ENCODE data around the gene RPS6KA2. TPM values are rescaled to one million over a fixed set of nuclear protein-coding genes. Genes with fewer than 3 reads are reported as not detected.
"Not testable (repeated sequence)": the region's sequence is repeated elsewhere in the genome, so short reads cannot be mapped to it uniquely, and the experiment has no call there.

The RPS6KA2 gene
- total RNA-seq, 1 experiment from 2014 or later, result 4.2 TPM

DNA sequence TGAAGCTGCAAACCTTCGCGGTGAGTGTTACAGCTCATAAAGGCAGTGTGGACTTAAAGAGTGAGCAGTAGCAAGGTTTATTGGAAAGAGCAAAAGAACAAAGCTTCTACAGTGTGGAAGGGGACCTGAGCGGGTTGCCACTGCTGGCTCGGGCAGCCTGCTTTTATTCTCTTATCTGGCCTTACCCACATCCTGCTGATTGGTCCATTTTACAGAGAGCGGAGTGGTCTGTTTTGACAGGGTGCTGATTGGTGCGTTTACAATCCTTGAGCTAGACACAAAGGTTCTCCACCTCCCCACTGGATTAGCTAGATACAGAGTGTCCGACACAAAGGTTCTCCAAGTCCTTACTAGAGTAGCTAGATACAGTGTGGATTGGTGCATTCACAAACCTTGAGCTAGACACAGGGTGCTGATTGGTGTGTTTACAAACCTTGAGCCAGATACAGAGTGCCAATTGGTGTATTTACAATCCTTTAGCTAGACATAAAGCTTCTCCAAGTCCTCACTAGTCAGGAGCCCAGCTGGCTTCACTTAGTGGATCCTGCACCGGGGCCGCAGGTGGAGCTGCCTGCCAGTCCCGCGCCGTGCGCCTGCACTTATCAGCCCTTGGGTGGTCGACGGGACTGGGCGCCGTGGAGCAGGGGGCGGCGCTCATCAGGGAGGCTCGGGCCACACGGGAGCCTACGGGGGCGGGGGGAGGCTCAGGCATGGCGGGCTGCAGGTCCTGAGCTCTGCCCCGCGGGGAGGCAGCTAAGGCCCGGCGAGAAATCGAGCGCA is 234.1 kb downstream of the RPS6KA2 start:
- H3K36me3 ChIP-seq, result not testable (repeated sequence)

DNA sequence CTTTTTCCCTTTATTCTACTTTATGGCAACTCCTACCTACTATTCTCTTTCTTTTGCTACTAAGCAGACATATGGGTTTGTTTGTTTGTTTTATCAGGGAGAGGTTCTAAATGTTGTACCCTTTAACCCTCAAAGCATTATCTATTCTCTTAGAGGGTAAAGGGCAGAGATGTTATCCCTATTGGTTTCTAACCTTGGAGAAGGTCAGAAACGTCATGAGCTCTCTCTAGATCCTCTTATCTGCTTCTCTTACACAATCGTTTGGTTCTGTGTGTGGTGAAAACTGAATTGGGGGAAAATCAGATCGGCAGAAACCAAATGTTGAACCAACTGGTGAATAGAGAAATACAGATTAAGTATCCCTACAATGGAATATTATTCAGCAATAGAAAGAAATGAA is 237.9 kb downstream of the RPS6KA2 start:
- Histone ChIP-seq H3K36me3 (no peaks in the 10 kb centered on the region), H3K9me3 (replicated peaks) (no peaks in the 10 kb centered on the region), H3K27me3 (no peaks in the 10 kb centered on the region), H3K4me3 (no peak overlapping the region), H3K4me1 (no peaks in the 10 kb centered on the region; the same call in 1 of the 2 replicates), H3K27ac (no peak overlapping the region)
- no peak for DNase-seq

More for the DNA sequence above, 234.1 kb downstream of the RPS6KA2 start:
- not testable (repeated sequence) for H3K9me3 ChIP-seq (replicated peaks); DNase-seq; H3K27me3 ChIP-seq; H3K4me3 ChIP-seq; H3K4me1 ChIP-seq; H3K27ac ChIP-seq

DNA sequence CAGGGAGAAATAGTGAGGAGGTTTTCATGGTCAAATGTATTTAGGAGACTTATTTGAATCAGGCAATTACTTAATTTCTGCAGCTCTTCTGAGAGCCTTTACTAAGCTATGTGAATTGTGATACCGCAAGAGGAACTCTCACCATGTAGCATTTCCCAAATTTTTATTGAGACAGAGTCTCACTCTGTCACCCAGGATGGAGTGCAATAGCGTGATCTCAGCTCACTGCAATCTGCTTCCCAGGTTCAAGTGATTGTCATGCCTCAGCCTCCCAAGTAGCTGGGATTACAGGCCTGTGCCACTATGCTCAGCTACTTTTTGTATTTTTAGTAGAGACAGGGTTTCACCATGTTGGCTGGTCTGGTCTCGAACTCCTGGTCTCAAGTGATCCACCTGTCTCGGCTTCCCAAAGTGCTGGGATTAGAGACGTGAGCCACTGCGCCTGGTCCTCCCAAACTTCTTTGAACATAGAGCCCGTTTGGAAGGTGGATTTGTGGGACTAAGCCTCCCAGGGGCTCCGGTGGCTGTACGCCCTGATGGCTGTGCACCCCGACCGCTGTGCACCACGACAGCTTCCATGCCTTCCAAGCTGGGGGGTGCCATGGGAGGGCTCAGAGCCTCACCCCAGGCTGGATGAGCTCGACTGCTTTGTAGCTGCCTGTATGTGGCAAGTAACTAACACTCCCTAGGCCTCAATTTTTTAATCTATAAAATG is 238.6 kb downstream of the RPS6KA2 start:
- DNase-seq, result no peak
- Histone ChIP-seq H3K36me3 (no peaks in the 10 kb centered on the region), H3K27ac (no peak overlapping the region), H3K9me3 (replicated peaks) (no peaks in the 10 kb centered on the region), H3K4me3 (no peak overlapping the region), H3K4me1 (no peaks in the 10 kb centered on the region), H3K27me3 (no peaks in the 10 kb centered on the region)

DNA sequence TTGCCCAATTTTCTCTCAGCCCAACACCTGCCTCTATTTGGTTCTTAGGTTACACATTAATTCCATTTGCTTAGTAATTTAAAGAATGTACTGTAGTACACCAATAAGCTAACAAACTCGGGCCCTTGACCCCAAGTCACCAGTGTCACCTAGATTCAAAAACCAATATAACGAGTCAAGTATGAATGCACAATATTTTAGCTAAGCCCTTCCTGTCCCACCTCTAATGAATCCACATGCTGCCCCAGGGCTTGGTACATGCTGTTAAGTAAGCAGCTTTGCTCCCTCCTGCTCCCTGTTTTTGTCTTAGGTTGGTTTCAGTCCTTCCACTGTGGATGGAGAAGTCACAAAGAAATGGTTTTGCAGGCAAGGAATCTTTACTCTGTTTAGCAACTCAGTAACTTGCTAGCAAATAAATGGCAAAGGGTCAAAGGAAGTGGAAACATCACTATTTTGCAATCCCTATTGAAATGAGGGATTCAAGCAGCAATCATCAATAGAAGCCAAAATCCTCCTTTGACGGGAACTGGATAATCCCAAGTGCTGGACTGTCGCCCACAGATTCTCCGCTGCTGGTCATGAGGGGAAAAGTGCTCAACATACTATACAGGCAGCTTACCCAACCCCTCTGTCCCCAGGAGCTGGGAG is 239.3 kb downstream of the RPS6KA2 start:
- no peaks in the 10 kb centered on the region for H3K36me3 ChIP-seq

DNA sequence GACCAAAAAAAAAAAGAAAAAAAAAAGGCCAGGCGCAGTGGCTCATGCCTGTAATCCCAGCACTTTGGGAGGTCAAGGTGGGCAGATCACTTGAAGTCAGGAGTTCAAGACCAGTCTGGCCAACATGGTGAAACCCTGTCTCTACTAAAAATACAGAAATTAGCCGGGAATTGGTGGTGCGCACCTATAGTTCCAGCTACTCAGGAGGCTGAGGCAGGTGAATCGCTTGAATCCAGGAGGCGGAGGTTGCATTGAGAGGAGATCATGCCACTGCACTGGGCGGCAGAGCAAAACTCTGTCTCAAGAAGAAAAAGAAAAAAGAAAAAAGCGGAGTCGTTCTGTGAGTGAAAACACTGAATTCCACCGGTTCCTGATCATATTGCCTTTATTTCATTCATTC is 240.0 kb downstream of the RPS6KA2 start:
- not testable (repeated sequence) for H3K4me3 ChIP-seq; H3K4me1 ChIP-seq; H3K9me3 ChIP-seq (replicated peaks); DNase-seq; H3K27me3 ChIP-seq; H3K36me3 ChIP-seq; H3K27ac ChIP-seq

More for the DNA sequence above, 239.3 kb downstream of the RPS6KA2 start:
- no peak overlapping the region for H3K4me3 ChIP-seq
- H3K27me3 ChIP-seq, result no peaks in the 10 kb centered on the region
- no peaks in the 10 kb centered on the region for H3K9me3 ChIP-seq (replicated peaks)
- H3K4me1 ChIP-seq, result no peaks in the 10 kb centered on the region
- DNase-seq, result no peak
- H3K27ac ChIP-seq, result no peak overlapping the region

DNA sequence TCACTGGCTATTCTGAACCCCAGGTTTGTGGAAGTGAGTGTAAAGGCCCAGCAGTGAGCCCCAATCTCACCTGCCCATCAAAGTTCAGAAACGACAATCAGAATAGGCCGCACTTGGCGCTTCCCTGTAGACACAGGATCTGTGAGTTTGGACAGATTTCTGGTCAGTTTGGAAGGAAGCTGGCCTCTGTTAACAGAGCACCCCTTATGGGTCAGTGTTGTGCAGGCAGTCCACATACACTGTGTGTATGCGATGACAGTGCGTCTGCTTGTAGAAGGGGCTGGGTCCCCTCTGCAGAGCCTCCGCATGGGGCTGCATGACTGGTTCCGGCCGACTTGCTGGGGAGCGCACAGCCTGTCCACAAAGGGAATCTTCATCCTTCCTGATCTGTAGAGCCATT is 240.9 kb downstream of the RPS6KA2 start:
- H3K27ac ChIP-seq, result no peak overlapping the region
- DNase-seq, result no peak

DNA sequence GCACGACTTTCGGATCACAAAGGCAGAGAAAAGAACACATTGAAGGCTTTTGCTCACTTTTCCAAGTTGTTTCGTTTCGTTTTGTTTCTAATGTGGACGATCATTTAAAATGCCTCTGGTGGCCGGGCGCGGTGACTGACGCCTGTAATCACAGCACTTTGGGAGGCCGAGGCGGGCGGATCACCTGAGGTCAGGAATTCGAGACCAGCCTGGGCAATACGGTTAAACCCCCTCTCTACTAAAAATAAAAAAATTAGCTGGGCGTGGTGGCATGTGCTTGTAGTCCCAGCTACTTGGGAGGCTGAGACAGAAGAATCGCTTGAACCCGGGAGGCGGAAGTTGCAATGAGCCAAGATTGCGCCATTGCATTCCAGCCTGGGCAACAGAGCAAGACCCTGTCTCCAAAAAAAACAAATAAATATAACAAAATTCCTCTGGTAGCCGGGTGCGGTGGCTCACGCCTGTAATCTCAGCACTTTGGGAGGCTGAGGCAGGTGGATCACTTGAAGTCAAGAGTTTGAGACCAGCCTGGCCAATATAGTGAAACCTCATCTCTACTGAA is 243.2 kb downstream of the RPS6KA2 start:
- H3K9me3 ChIP-seq (replicated peaks); H3K4me1 ChIP-seq; H3K36me3 ChIP-seq; DNase-seq; H3K27me3 ChIP-seq: not testable (repeated sequence)
- Histone ChIP-seq H3K4me3 (peak overlapping the region; percentile 79), H3K27ac (peak overlapping the region; percentile 82)

More for the DNA sequence above, 240.9 kb downstream of the RPS6KA2 start:
- no peaks in the 10 kb centered on the region for H3K36me3 ChIP-seq
- H3K27me3 ChIP-seq, result no peaks in the 10 kb centered on the region
- no peaks in the 10 kb centered on the region for H3K9me3 ChIP-seq (replicated peaks)
- no peaks in the 10 kb centered on the region for H3K4me1 ChIP-seq
- H3K4me3 ChIP-seq, result no peak overlapping the region

DNA sequence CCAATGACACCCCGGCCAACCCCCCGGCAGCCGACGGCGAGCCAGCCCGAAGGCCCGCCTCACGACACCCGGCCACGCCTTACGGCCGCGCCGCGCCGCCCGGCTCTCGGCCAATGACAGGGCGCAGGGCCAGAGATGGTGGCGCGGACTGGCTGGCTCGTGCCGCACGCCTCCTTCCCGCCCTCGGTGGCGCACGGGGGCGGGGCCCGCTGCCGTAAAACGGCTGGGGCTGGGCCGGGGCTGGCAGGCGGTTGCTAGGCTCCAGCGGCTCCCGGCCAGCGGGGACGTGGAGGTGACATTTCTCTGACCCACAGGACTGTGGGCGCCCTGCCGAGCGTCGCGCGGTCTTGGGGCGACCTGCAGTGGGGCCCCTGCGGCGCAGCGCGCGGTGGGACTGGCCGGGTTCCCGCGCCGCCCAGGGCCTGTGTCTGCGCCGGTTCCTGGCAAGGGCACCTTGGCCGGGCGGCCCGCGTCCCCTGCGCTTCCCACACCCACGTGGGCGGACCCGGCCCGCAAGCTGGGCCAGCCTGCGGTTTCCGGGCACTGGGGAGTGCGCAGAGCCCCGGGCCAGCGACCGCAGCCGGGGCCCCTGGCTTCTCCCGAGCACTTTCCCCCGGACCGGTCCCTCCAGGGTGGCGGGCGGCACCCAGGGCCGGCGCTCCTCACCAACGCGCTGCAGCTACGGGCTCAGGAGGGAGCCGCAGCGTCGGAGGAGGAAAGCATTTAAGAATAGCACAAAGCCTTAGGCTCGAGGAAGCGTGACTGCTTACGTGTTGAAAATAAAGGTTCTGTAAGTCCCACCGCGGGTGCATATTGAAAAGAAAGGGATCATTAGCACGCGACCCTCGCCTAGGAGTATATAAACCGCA is 243.9 kb downstream of the RPS6KA2 start, which contains the start of gene MPC1:
Gene MPC1, minus strand, starts transcription at position 8 of the 869 bp plus-strand sequence. CDS start 64 bp downstream, outside the sequence.
- H3K27me3 ChIP-seq, result no peaks in the 10 kb centered on the region

DNA sequence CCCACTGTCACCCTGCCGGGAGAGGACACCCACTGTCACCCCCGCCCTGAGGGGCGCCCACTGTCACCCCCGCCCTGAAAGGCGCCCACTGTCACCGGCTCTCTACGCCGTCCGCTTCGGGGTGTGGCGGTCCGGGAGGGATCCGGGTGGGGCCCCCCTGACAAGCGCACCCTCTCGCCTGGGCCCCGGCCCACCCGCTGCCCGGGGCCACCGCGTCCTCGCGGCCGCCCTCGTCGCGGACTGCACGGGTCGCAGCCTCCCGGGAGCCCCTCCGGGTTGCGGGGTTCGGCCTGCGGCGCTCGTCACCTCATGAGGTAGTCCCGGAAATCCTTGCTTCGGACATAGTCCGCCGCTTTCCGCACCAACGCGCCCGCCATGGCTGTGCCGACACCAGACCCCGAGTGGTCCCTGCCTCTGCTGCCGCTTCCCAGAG is 244.5 kb downstream of the RPS6KA2 start:
- DNase-seq, result no peak
- no peak overlapping the region for H3K27ac ChIP-seq

More for the DNA sequence above, 243.9 kb downstream of the RPS6KA2 start, which contains the start of gene MPC1:
- Histone ChIP-seq H3K9me3 (replicated peaks) (no peaks in the 10 kb centered on the region), H3K4me3 (peak within 1 kb of the TSS; percentile 79), H3K36me3 (no peaks in the 10 kb centered on the region), H3K4me1 (no peaks in the 10 kb centered on the region), H3K27ac (peak within 1 kb of the TSS; percentile 82)
- peak; percentile 95 to 97 for DNase-seq

DNA sequence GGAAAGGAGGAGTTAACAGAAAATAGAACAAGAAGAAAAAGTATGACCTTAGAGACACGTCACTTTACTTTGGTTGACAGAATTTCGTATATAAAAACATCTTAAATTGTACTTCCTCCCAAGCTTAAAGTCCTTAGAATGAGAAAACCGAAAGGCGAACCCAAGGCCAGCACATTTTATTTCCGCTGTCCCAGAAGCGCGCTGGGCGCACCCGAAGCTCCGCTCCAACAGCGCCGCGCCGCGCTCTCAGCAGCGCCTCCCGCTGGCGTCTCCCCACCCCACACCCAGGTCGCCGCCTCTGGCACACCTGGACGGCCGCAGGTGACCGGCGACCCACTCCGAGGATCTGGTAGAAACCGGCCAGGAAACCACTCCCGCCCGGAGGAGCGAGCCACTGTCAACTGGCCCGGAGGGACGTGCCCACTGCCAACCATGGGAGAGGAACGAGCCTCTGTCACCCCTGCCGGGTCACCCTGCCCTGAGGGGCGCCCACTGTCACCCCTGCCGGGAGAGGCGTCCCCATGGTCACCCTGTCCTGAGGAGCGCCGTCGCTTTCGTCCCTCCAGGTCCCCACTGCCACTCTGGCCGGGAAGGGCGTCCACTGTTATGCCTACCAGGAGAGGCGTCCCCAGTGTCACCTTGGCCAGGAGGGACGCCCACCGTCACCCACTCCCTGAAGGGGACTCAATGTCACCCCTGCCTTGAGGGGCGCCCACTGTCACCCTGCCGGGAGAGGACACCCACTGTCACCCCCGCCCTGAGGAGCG is 245.1 kb downstream of the RPS6KA2 start:
- H3K9me3 ChIP-seq (replicated peaks), result no peaks in the 10 kb centered on the region
- H3K27me3 ChIP-seq, result no peaks in the 10 kb centered on the region
- H3K27ac ChIP-seq, result peak overlapping the region; percentile 24; the same call in 1 of the 2 replicates
- H3K36me3 ChIP-seq, result no peaks in the 10 kb centered on the region
- peak; percentile 60 to 73 for DNase-seq
- peak overlapping the region; percentile 79 for H3K4me3 ChIP-seq
- H3K4me1 ChIP-seq, result no peaks in the 10 kb centered on the region

More for the DNA sequence above, 244.5 kb downstream of the RPS6KA2 start:
- H3K36me3 ChIP-seq, result no peaks in the 10 kb centered on the region
- no peaks in the 10 kb centered on the region for H3K27me3 ChIP-seq
- no peaks in the 10 kb centered on the region for H3K9me3 ChIP-seq (replicated peaks)
- no peaks in the 10 kb centered on the region for H3K4me1 ChIP-seq
- peak overlapping the region; percentile 79 for H3K4me3 ChIP-seq

DNA sequence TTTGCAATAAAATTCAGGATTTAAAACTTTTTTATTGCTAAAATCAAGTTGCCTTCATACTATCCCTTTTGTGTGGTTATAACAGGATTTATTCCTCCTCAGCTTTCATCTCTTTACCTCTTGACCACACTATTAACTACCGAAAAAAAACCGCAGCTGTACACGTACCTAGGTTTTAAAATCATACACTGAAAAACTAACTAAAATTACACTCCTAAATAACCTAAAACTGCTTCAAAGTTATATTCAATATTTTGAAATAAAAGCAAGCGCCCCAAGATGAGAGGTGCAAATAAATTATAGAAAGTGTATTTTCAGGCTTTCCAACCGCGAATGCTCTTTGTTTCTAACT is 245.7 kb downstream of the RPS6KA2 start:
- peak overlapping the region; percentile 24; the same call in 1 of the 2 replicates for H3K27ac ChIP-seq
- no peak for DNase-seq
- H3K4me3 ChIP-seq, result peak overlapping the region; percentile 79
- H3K27me3 ChIP-seq, result no peaks in the 10 kb centered on the region
- H3K4me1 ChIP-seq, result no peaks in the 10 kb centered on the region
- H3K9me3 ChIP-seq (replicated peaks), result no peaks in the 10 kb centered on the region
- H3K36me3 ChIP-seq, result no peaks in the 10 kb centered on the region

DNA sequence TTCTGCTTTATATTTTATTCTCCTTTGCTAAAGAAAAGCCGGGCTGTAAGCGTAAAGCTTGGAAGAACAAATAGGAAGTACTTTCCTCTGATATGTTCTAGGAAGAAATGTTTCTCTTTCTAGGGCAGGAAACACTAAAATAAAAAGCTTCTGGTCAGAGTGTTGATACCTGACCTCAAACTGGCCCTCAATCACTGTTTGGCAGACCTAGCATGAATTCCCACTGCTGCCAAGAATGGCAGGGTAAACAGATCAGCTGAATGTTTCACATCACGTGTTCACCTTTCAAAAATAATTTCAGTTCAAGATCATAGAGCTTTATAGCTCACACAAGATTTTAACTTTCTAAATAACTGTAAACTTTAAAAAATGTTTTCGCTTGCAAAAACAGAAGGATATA is 247.3 kb downstream of the RPS6KA2 start:
- H3K9me3 ChIP-seq (replicated peaks), result no peaks in the 10 kb centered on the region
- no peaks in the 10 kb centered on the region for H3K36me3 ChIP-seq
- no peak overlapping the region for H3K4me3 ChIP-seq
- no peaks in the 10 kb centered on the region for H3K4me1 ChIP-seq
- H3K27ac ChIP-seq, result no peak overlapping the region
- H3K27me3 ChIP-seq, result no peaks in the 10 kb centered on the region
- DNase-seq, result no peak

DNA sequence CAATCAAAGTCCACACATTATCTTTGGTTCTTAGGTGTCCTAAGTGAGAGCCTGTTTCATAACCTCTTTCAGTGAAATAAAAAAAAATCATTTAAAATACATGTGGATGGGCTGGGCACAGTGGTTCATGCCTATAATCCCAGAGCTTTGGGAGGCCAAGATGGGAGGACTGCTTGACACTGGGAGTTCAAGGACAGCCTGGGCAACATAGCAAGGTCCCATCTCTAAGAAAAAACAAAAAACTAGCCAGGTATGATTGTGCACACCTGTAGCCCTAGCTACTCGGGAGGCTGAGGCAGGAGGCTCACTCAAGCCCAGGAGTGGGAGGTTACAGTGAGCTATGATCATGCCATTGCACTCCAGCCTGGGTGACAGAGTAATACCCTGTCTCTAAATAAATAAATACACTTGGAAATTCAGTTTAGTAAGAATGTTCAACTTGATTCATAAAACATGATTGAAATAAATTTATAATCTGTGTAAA is 247.9 kb downstream of the RPS6KA2 start:
- H3K4me3 ChIP-seq, result no peak overlapping the region
- no peaks in the 10 kb centered on the region for H3K36me3 ChIP-seq
- no peaks in the 10 kb centered on the region for H3K27me3 ChIP-seq
- no peaks in the 10 kb centered on the region for H3K9me3 ChIP-seq (replicated peaks)
- no peak for DNase-seq
- H3K27ac ChIP-seq, result no peak overlapping the region
- no peaks in the 10 kb centered on the region for H3K4me1 ChIP-seq
